Chondrocyte (in vitro differentiated cells): Measurements from ENCODE around the gene RUNX1. TPM values are rescaled to one million over a fixed set of nuclear protein-coding genes. Genes with fewer than 3 reads are reported as not detected.

Experiments
- DNase-seq: peaks from one replicate; pipeline ENCODE4 v3.0.0; 2021; ENCODE audit warnings: mixed read lengths, low spot score
- H3K27ac Mint-ChIP-seq: one replicate; pipeline ENCODE4 v1.8.0; 2021; ENCODE audit warnings: mild to moderate bottlenecking, moderate library complexity, mixed read lengths; ENCODE audit not compliant: unreplicated experiment
- H3K27me3 Mint-ChIP-seq: 2 replicates; pipeline ENCODE4 v1.8.0; 2021; ENCODE audit warnings: low read depth, mixed read lengths
- H3K36me3 Mint-ChIP-seq: 2 replicates; pipeline ENCODE4 v1.8.0; 2021; ENCODE audit warnings: low read depth, mixed read lengths
- H3K4me1 Mint-ChIP-seq: 2 replicates; pipeline ENCODE4 v1.8.0; 2021; ENCODE audit warnings: low read depth, mild to moderate bottlenecking, mixed read lengths
- H3K4me3 Mint-ChIP-seq: one replicate; pipeline ENCODE4 v1.8.0; 2021; ENCODE audit warnings: mild to moderate bottlenecking, moderate library complexity, mixed read lengths; ENCODE audit not compliant: unreplicated experiment
- H3K9me3 Mint-ChIP-seq: 2 replicates; pipeline ENCODE4 v1.8.0; 2021; ENCODE audit warnings: low read depth, mixed read lengths
- total RNA-seq: library from RNA; stranded (reverse); gene quantifications from 3 replicates; pipeline ENCODE4 v1.2.1, GENCODE V29; 2021
- TF ChIP-seq, protein P1 (sequence below): fragments of 200-600 bp; sonication (generic); IDR thresholded peaks from 2 replicates; pipeline ENCODE4 v1.5.0; 2021; ENCODE audit warnings: antibody characterized with exemption, mild to moderate bottlenecking, moderate library complexity

RUNX1 gene
- total RNA-seq, 1 donor from 2014 or later = 37.9 TPM

GRCh38 chr21:34825101-34825500 lies 224.0 kb downstream of the RUNX1 start:
- H3K4me1 Mint-ChIP-seq = peaks cover 4% of the 10 kb centered on the region
- no peaks in the 10 kb centered on the region for H3K27me3 Mint-ChIP-seq
- no peak for DNase-seq
- peaks cover 59% of the 10 kb centered on the region for H3K36me3 Mint-ChIP-seq
- no peak overlapping the region for H3K27ac Mint-ChIP-seq
- TF ChIP-seq, protein P1, sequence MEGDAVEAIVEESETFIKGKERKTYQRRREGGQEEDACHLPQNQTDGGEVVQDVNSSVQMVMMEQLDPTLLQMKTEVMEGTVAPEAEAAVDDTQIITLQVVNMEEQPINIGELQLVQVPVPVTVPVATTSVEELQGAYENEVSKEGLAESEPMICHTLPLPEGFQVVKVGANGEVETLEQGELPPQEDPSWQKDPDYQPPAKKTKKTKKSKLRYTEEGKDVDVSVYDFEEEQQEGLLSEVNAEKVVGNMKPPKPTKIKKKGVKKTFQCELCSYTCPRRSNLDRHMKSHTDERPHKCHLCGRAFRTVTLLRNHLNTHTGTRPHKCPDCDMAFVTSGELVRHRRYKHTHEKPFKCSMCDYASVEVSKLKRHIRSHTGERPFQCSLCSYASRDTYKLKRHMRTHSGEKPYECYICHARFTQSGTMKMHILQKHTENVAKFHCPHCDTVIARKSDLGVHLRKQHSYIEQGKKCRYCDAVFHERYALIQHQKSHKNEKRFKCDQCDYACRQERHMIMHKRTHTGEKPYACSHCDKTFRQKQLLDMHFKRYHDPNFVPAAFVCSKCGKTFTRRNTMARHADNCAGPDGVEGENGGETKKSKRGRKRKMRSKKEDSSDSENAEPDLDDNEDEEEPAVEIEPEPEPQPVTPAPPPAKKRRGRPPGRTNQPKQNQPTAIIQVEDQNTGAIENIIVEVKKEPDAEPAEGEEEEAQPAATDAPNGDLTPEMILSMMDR = no peak
- no peak overlapping the region for H3K4me3 Mint-ChIP-seq
- H3K9me3 Mint-ChIP-seq = no peaks in the 10 kb centered on the region

DNA sequence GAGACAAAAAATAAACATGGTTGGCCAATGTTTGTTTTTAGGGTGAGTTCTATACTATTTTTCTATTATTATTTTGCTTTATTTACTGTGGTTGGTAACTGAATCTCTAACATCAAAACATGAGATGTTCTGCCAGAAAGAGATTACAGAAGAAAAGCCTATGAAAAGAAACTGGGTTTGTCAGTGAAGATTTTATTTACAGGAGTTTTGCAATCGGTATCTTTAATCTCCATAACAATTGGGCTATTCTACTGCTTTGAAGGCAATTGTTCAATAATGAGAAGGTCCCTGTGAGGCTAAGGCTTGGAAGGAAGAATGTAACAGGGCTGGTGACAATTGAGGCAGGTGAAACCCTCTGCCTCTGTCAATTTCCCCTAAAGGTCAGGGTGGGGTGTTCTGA lies 224.8 kb downstream of the RUNX1 start:
- DNase-seq = no peak
- TF ChIP-seq, protein P1 = no peak
- no peaks in the 10 kb centered on the region for H3K9me3 Mint-ChIP-seq
- H3K27ac Mint-ChIP-seq = no peak overlapping the region
- no peaks in the 10 kb centered on the region for H3K27me3 Mint-ChIP-seq
- H3K4me1 Mint-ChIP-seq = peaks cover 4% of the 10 kb centered on the region
- peaks cover 55% of the 10 kb centered on the region for H3K36me3 Mint-ChIP-seq
- H3K4me3 Mint-ChIP-seq = no peak overlapping the region

DNA sequence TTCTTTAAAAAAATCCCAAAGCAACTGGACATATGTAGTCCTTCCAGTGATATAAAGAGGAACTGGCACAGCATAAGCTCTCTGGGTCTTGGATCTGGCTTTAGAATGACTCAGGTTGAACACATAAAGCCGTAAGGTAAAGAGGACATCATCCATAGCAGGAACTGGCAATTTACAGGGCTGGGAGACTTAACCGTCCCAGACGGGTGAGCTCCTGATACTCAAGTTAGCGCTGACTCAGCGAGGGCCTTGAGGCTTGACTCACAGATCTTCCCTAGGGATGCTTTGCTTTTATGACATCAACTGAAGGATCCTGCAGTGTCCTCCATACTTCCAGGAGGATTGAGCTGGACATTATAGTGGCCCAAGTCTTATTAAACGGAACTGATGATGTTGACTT lies 226.2 kb downstream of the RUNX1 start:
- Mint-ChIP-seq H3K27me3 (no peaks in the 10 kb centered on the region), H3K27ac (no peak overlapping the region), H3K4me1 (peaks cover 8% of the 10 kb centered on the region), H3K36me3 (peaks cover 53% of the 10 kb centered on the region), H3K4me3 (no peak overlapping the region), H3K9me3 (no peaks in the 10 kb centered on the region)
- DNase-seq = no peak
- TF ChIP-seq, protein P1 = no peak

GRCh38 chr21:34822168-34822567 lies 226.9 kb downstream of the RUNX1 start:
- Mint-ChIP-seq H3K36me3 (peaks cover 53% of the 10 kb centered on the region), H3K4me1 (peaks cover 6% of the 10 kb centered on the region), H3K9me3 (no peaks in the 10 kb centered on the region), H3K27me3 (no peaks in the 10 kb centered on the region), H3K27ac (no peak overlapping the region), H3K4me3 (no peak overlapping the region)
- DNase-seq = no peak
- TF ChIP-seq, protein P1 = no peak

GRCh38 chr21:34821717-34822116 lies 227.4 kb downstream of the RUNX1 start:
- DNase-seq = no peak
- H3K36me3 Mint-ChIP-seq = peaks cover 48% of the 10 kb centered on the region
- H3K27ac Mint-ChIP-seq = no peak overlapping the region
- H3K9me3 Mint-ChIP-seq = no peaks in the 10 kb centered on the region
- TF ChIP-seq, protein P1 = no peak
- peaks cover 4% of the 10 kb centered on the region for H3K4me1 Mint-ChIP-seq
- H3K4me3 Mint-ChIP-seq = no peak overlapping the region
- no peaks in the 10 kb centered on the region for H3K27me3 Mint-ChIP-seq
